ENCODE results near the gene AHRR.

DNA sequence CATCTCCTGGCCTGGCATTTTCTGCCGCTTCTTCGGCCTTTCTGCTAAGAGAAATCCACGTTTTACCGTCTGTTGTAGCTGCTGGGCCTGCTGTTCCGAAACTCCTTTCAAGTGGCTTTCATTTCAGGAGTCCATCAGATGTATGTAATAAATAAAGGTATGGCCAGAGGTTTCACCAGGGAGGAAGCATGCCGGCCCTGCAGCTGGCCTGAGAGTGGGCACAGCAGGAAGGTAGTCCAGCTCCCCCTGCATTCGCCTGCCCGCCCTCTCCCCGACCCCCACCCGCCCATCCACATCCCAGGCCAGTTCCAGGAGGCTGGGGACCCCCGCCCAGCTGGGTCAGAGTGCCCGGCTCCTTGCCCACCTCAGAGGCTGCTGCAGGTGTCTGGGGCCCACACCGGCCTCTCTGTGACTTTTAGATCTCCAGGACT, 75.0 kb downstream of the AHRR start:
- TF ChIP-seq CTCF (conservative IDR thresholded peaks at IDR 0.05 in 1 of 2, IDR thresholded peaks at IDR 0.05 in 1 of 2; ENCODE audit: low read depth in 1 of 2, low read length in 2 of 2) = no peak
- TF ChIP-seq EZH2 (IDR thresholded peaks at IDR 0.05; ENCODE audit: low read length, missing control alignments) = no peak

Data from fibroblast of lung (primary cell).